ENCODE measurements around the gene ADRB1.

Gene ADRB1

DNA sequence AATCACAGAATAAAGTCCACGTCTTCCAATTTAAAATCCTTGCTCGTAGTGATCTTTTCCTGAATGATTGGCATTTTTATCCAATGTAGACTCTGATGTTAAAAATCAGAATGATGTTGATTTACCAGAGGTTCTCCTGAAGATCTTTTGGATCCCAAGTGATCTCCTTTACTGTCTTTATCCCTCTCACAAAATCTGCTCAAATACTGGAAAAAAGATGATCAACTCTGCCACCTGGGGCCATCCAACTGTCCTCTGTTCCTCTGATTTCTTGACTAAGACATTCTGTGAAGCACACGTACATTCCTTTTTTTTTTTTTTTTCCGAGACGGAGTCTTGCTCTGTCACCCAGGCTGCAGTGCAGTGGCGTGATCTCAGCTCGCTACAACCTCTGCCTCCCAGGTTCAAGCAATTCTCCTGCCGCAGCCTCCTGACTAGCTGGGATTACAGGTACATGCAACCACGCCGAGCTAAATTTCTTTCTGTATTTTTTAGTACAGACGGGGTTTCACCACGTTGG, 18.0 kb upstream of the ADRB1 start:
- H3K4me3 ChIP-seq (replicated peaks; ENCODE audit: low read depth, low read length) = no peak overlapping the region
- no peak for DNase-seq (ENCODE audit: low read depth)
- no peak for TF ChIP-seq CTCF (IDR thresholded peaks at IDR 0.05; ENCODE audit: low read length, missing control alignments)

- H3K4me3 ChIP-seq (replicated peaks; ENCODE audit: low read depth, low read length) = no peak overlapping the region
- no peak for TF ChIP-seq CTCF (IDR thresholded peaks at IDR 0.05; ENCODE audit: low read length, missing control alignments)
- peak; percentile 69 for DNase-seq (ENCODE audit: low read depth)
Observed at GRCh38 chr10:114026189-114027040, 17.3 kb upstream of the ADRB1 start.

DNA sequence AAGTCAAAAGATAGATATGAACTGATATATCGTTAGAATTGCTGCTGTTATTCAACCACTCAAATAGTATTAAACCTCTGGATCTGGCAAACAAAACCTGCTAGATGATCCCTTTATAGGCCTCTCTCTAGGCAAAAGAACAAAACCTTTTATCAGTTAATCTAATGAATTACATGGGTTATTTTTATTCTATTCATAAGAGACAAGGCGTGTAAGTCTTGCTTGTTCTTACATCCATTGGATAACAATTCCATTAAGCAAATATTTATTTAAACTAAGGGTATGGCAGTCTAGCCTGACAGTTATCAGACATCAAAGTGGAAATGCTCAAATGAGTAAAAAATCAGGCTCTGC, 16.6 kb upstream of the ADRB1 start:
- no peak overlapping the region for H3K4me3 ChIP-seq (replicated peaks; ENCODE audit: low read depth, low read length)
- DNase-seq (ENCODE audit: low read depth) = no peak
- no peak for TF ChIP-seq CTCF (IDR thresholded peaks at IDR 0.05; ENCODE audit: low read length, missing control alignments)

GRCh38 chr10:114027951-114028350, 15.7 kb upstream of the ADRB1 start:
- DNase-seq (ENCODE audit: low read depth) = no peak
- no peak for TF ChIP-seq CTCF (IDR thresholded peaks at IDR 0.05; ENCODE audit: low read length, missing control alignments)
- no peak overlapping the region for H3K4me3 ChIP-seq (replicated peaks; ENCODE audit: low read depth, low read length)

DNA sequence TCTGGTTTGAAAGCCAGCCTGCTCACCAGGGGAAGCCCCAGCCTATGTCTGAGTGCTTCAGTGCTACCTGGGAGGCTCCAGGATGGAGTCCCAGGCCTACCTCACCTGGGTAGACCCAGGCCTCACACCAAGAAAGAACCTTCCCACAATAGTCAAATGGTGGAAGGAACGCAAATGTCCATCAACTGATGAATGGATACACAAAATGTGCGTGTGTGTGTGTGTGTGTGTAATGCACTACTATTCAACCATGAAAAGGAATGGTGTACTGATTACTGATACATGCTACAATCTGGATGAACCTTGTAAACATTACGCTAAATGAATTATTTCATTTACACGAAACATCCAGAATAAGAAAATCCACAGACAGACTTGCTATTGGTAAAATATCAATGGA, 15.2 kb upstream of the ADRB1 start:
- H3K4me3 ChIP-seq (replicated peaks; ENCODE audit: low read depth, low read length) = no peak overlapping the region
- DNase-seq (ENCODE audit: low read depth) = no peak
- TF ChIP-seq CTCF (IDR thresholded peaks at IDR 0.05; ENCODE audit: low read length, missing control alignments) = no peak

DNA sequence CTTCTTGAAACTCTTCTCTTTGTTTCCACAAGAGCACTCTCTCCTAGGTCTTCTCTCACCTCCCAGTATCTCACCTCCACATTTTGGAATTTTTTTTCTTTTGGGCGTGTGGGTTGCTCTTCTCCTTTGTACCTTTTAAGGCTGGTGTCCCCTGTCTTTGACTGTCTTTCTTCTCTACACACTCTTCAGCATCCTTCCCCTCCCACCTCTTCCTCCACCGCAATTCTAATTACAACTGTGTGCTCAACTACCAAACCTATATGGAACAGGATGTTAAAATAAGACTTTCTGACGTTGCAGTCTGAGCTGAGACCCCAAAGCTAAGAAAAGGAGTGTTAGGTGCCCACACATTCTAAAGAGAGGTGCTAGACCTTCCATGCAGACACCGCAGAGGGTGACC, 14.0 kb upstream of the ADRB1 start:
- H3K4me3 ChIP-seq (replicated peaks; ENCODE audit: low read depth, low read length) = no peak overlapping the region
- no peak for DNase-seq (ENCODE audit: low read depth)
- TF ChIP-seq CTCF (IDR thresholded peaks at IDR 0.05; ENCODE audit: low read length, missing control alignments) = no peak

DNA sequence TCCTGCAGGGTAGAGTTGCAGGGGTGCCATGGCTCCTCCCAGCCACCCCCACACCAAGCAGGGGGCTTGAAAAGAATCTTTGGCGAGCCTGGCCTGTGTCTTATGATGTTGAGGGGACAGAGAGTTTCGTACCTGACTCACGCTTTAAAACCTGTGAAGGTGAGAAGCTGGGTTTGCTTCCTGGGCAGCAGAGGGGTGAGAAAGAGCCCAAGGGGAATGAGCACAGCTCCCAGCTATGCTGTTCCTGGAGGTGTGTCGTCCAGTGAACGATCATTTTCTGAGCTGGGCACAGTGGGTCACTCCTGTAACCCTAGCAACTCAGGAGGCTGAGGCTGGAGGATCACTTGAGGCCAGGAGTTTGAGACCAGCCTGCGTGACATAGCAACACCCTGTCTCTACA, 13.5 kb upstream of the ADRB1 start:
- DNase-seq (ENCODE audit: low read depth) = no peak
- TF ChIP-seq CTCF (IDR thresholded peaks at IDR 0.05; ENCODE audit: low read length, missing control alignments) = no peak
- H3K4me3 ChIP-seq (replicated peaks; ENCODE audit: low read depth, low read length) = no peak overlapping the region

Data from fibroblast of pulmonary artery (primary cell).